ENCODE measurements around the gene SDHC.

Gene SDHC, protein sequence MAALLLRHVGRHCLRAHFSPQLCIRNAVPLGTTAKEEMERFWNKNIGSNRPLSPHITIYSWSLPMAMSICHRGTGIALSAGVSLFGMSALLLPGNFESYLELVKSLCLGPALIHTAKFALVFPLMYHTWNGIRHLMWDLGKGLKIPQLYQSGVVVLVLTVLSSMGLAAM

GRCh38 chr1:161314201-161314981 is at the start of gene SDHC:
TSS of gene SDHC (plus strand) at chr1:161314381. CDS start at chr1:161314406, 25 bp downstream.
- TF ChIP-seq, protein P1, sequence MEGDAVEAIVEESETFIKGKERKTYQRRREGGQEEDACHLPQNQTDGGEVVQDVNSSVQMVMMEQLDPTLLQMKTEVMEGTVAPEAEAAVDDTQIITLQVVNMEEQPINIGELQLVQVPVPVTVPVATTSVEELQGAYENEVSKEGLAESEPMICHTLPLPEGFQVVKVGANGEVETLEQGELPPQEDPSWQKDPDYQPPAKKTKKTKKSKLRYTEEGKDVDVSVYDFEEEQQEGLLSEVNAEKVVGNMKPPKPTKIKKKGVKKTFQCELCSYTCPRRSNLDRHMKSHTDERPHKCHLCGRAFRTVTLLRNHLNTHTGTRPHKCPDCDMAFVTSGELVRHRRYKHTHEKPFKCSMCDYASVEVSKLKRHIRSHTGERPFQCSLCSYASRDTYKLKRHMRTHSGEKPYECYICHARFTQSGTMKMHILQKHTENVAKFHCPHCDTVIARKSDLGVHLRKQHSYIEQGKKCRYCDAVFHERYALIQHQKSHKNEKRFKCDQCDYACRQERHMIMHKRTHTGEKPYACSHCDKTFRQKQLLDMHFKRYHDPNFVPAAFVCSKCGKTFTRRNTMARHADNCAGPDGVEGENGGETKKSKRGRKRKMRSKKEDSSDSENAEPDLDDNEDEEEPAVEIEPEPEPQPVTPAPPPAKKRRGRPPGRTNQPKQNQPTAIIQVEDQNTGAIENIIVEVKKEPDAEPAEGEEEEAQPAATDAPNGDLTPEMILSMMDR (IDR thresholded peaks at IDR 0.05; ENCODE audit: insufficient read depth, low read length, poor library complexity, severe bottlenecking) = peak; percentile 40
- H3K4me3 ChIP-seq (replicated peaks; ENCODE audit: low read depth, low read length) = peak within 1 kb of the TSS; percentile 98
- DNase-seq (ENCODE audit: extremely low read depth, insufficient read length) = peak; percentile 91
- H3K27me3 ChIP-seq (replicated peaks; ENCODE audit: control insufficient read depth, insufficient read depth, low read length) = no peaks in the 10 kb centered on the region
- H3K36me3 ChIP-seq (ENCODE audit: control insufficient read depth, insufficient read depth, low read length) = no peaks in the 10 kb centered on the region

DNA sequence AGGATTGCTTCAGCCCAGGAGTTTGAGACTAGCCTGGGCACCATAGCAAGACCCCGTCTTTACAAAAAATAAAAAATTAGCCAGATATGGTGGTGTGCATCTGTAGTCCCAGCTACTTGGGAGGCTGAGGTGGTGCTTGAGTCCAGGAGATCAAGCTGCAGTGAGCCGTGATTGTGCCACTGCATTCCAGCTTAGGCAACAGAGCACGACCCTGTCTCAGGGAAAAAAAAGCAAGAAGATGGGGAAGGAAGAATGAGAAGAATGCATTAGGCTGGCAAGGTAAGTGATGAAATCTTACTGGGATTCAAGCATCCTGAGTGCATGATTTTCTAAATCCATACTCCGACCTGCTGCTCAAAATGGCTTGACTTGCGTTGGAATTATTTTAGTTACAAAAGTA is 48.9 kb upstream of the SDHC start:
- Histone ChIP-seq H3K36me3 (ENCODE audit: control insufficient read depth, insufficient read depth, low read length) (no peaks in the 10 kb centered on the region), H3K27me3 (replicated peaks; ENCODE audit: control insufficient read depth, insufficient read depth, low read length) (peaks cover 2% of the 10 kb centered on the region; the same call in 1 of the 2 replicates), H3K4me3 (replicated peaks; ENCODE audit: low read depth, low read length) (no peak overlapping the region)
- DNase-seq (ENCODE audit: extremely low read depth, insufficient read length) = no peak
- TF ChIP-seq, protein P1 (IDR thresholded peaks at IDR 0.05; ENCODE audit: insufficient read depth, low read length, poor library complexity, severe bottlenecking) = no peak

DNA sequence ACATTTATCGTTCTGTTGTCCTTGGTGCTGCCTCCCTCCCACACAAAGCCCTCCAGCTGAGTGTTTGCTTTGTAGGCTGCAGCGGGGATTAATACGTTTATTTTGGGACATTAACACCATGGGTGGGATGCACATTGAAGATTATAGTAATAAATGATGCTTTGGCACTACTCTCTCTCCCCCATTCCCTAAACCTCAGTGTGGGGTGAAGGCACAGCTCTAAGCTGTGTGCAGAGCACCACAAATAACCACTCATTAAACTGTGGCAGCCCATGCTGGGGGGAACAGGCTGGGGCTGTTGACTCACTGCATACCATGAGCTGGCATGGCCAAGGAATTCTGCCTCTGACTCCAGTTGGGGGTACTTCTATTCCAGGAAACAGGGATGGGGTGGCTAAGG is 48.0 kb upstream of the SDHC start:
- no peak for DNase-seq (ENCODE audit: extremely low read depth, insufficient read length)

GRCh38 chr1:161266836-161267235 is 47.3 kb upstream of the SDHC start:
- TF ChIP-seq, protein P1 (IDR thresholded peaks at IDR 0.05; ENCODE audit: insufficient read depth, low read length, poor library complexity, severe bottlenecking) = no peak
- H3K27me3 ChIP-seq (replicated peaks; ENCODE audit: control insufficient read depth, insufficient read depth, low read length) = no peaks in the 10 kb centered on the region
- no peak overlapping the region for H3K4me3 ChIP-seq (replicated peaks; ENCODE audit: low read depth, low read length)
- DNase-seq (ENCODE audit: extremely low read depth, insufficient read length) = no peak
- H3K36me3 ChIP-seq (ENCODE audit: control insufficient read depth, insufficient read depth, low read length) = no peaks in the 10 kb centered on the region

More for the DNA sequence above, 48.0 kb upstream of the SDHC start:
- Histone ChIP-seq H3K4me3 (replicated peaks; ENCODE audit: low read depth, low read length) (no peak overlapping the region), H3K27me3 (replicated peaks; ENCODE audit: control insufficient read depth, insufficient read depth, low read length) (no peaks in the 10 kb centered on the region), H3K36me3 (ENCODE audit: control insufficient read depth, insufficient read depth, low read length) (no peaks in the 10 kb centered on the region)
- TF ChIP-seq, protein P1 (IDR thresholded peaks at IDR 0.05; ENCODE audit: insufficient read depth, low read length, poor library complexity, severe bottlenecking) = no peak

DNA sequence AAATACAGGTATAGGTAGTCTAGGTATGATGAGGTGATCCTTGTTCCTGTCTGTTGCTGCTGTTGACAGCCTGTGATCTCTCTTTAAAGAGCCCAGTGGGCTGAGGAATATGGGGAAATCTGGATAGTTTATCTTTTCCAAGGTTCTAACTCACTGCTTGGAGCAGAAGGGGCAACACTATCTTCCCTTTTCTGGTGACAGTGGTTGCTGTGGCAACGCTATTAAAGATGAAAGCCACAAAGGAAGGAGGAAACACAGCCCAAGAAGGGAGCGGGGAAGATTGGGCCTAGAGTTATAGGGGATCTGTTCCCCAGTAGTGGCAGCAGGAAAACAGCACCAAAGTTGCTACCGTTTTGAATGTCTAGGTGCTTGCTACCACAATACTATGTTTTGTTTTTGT is 46.9 kb upstream of the SDHC start:
- no peak overlapping the region for H3K4me3 ChIP-seq (replicated peaks; ENCODE audit: low read depth, low read length)
- DNase-seq (ENCODE audit: extremely low read depth, insufficient read length) = no peak
- TF ChIP-seq, protein P1 (IDR thresholded peaks at IDR 0.05; ENCODE audit: insufficient read depth, low read length, poor library complexity, severe bottlenecking) = no peak
- no peaks in the 10 kb centered on the region for H3K27me3 ChIP-seq (replicated peaks; ENCODE audit: control insufficient read depth, insufficient read depth, low read length)
- no peaks in the 10 kb centered on the region for H3K36me3 ChIP-seq (ENCODE audit: control insufficient read depth, insufficient read depth, low read length)
